Heart left ventricle (tissue), 16 donors: Measurements from ENCODE around the gene NIT2. TPM values are rescaled to one million over a fixed set of nuclear protein-coding genes. Genes with fewer than 3 reads are reported as not detected.

Experiments
- ATAC-seq, 4 donors: fragments of 200-7000 bp; cut with Tn5 transposase; one replicate each; pipeline ENCODE4 v1.9.1; 2020 to 2022; ENCODE audit warnings: moderate library complexity in 4 of 4, mild to moderate bottlenecking in 3 of 4, moderate number of reproducible peaks in 1 of 4
- DNase-seq, 5 donors: peaks; one replicate each; pipeline ENCODE4 v3.0.0-alpha.2; 2020
- H3K27ac ChIP-seq, 12 donors: fragments of 200-600 bp; sonication (generic) in 4 of 12; one replicate each; pipeline versions ENCODE4 v1.5.0 to v1.8.0; 2016 to 2022; ENCODE audit warnings: mild to moderate bottlenecking in 2 of 12
- H3K27me3 ChIP-seq, 9 donors: fragments of 200-600 bp; sonication (generic) in 2 of 9; one replicate each; pipeline versions ENCODE4 v1.5.1 to v1.8.0; 2016 to 2022; ENCODE audit warnings: mild to moderate bottlenecking in 3 of 9
- H3K36me3 ChIP-seq, 9 donors: fragments of 200-600 bp; sonication (generic) in 2 of 9; one replicate each; pipeline versions ENCODE4 v1.5.0 to v1.8.0; 2018 to 2022; ENCODE audit warnings: mild to moderate bottlenecking in 2 of 9
- H3K4me1 ChIP-seq, 12 donors: fragments of 200-600 bp; sonication (generic) in 4 of 12; one replicate each; pipeline versions ENCODE4 v1.5.0 to v1.8.0; 2016 to 2022; ENCODE audit warnings: mild to moderate bottlenecking in 3 of 12
- H3K4me3 ChIP-seq, 12 donors: fragments of 200-600 bp; sonication (generic) in 4 of 12; one replicate each; pipeline versions ENCODE4 v1.5.0 to v1.8.0; 2017 to 2022; ENCODE audit warnings: mild to moderate bottlenecking in 9 of 12, moderate library complexity in 4 of 12
- H3K9me3 ChIP-seq, 12 donors: fragments of 200-600 bp; sonication (generic) in 4 of 12; one replicate each; pipeline versions ENCODE4 v1.5.0 to v1.8.0; 2016 to 2022; ENCODE audit warnings: mild to moderate bottlenecking in 1 of 12
- POLR2A ChIP-seq, 2 donors: fragments of 450-650 bp; IDR thresholded peaks; one replicate each; pipeline ENCODE4 v1.6.1; 2017; ENCODE audit warnings: antibody characterized with exemption in 2 of 2, mild to moderate bottlenecking in 2 of 2, moderate library complexity in 2 of 2
- WGBS, 4 donors: extraction: QIAGEN DNeasy Blood & Tissue Kit in 2 of 4; methylation state at CpG; one replicate each; pipeline versions ENCODE4 v1.1.5 to v1.1.7; 2013 to 2018; 5-methylcytosine and 5-hydroxymethylcytosine counted together
- intact Hi-C, 10 donors: fragments of 100-400 bp; cut with DNase I; formaldehyde crosslinking; loops; one replicate each; pipeline versions ENCODE4 v1.11.1 to v1.14.2; 2022
- long read RNA-seq, 3 donors: library from polyadenylated mRNA; unstranded; transcript quantifications; one replicate each; pipeline ENCODE4 v2.0.0, GENCODE V29; 2020 to 2021
- polyA plus RNA-seq, 2 donors: library from polyadenylated mRNA; stranded (reverse); fragments of 200-250 nt; gene quantifications; one replicate each; pipeline ENCODE4 v1.2.3, GENCODE V29; 2013
- total RNA-seq, 9 donors: library from RNA; depleted of rRNA in 2 of 9; stranded (reverse); fragments of >200 nt in 2 of 9; fragmentation: NEBNext Ultra II Directional in 3 of 9; extraction: Animal tissue kit (Norgen Biotek cat#: 25700) in 3 of 9; gene quantifications; one replicate each; pipeline versions ENCODE4 v1.1.0 to v1.2.4, GENCODE V29; 2016 to 2023
- TF ChIP-seq, protein P1 (sequence below), 12 donors: fragments of 200-600 bp; sonication (generic) in 4 of 12; IDR thresholded peaks; one replicate each; pipeline versions ENCODE4 v1.5.0 to v1.8.0; 2018 to 2022; ENCODE audit warnings: antibody characterized with exemption in 12 of 12, mild to moderate bottlenecking in 5 of 12
- donor health status: ischemic (EF 13 %, LVEDD 7.1; RV severe dilation, severe dysfunction).
- donor health status: healthy with polysubstance abuse.
- donor health status: DM: no; HTN: yes; CAD: no.
- donor health status: DM: no; HTN: no; CAD: no.
- donor health status: ischemic (EF 25% LVEDD 6.9; RV normal size, moderate dysfunction).
- donor health status: ischemic (EF 25% LVEDD 5.7; RV mildly dilated, moderate dysfunction).
- donor health status: healthy.
- donor health status: DM: yes; HTN: yes; CAD: no.
- donor health status: ischemic (EF 35%, LVEDD 5.7; RV mildly dilated, moderate dysfunction).
- donor health status: nonischemic (EF 11% LVEDD 7.7; RV severe dilation, severe dysfunction).
- donor health status: DM: yes; HTN: yes; CAD: no.
- donor health status: PGD.
- donor health status: ischemic (EF 29% LVEDD 5.4; RV normal size, mild dysfunction).
- donor health status: nonischemic (EF 23%, LVEDD 6.1; RV moderate dilation, normal function).

Gene NIT2, protein sequence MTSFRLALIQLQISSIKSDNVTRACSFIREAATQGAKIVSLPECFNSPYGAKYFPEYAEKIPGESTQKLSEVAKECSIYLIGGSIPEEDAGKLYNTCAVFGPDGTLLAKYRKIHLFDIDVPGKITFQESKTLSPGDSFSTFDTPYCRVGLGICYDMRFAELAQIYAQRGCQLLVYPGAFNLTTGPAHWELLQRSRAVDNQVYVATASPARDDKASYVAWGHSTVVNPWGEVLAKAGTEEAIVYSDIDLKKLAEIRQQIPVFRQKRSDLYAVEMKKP
- total RNA-seq = 10 to 100 TPM; 11.6 to 50.9 (median 43.9) TPM
- 10 to 100 TPM; 12.3 to 19.7 TPM for polyA plus RNA-seq
- long read RNA-seq, donor 1, full-length matches to known transcripts = 45 of 56 reads
- long read RNA-seq, donor 1, partial matches to known transcripts = 5 of 56 reads
- long read RNA-seq, donor 1, other reads (novel, unspliced or antisense) = 6 of 56 reads
- long read RNA-seq, donor 2, full-length matches to known transcripts = 49 of 67 reads
- long read RNA-seq, donor 2, partial matches to known transcripts = 2 of 67 reads
- long read RNA-seq, donor 2, other reads (novel, unspliced or antisense) = 16 of 67 reads
- long read RNA-seq, donor 3, full-length matches to known transcripts = 12 of 22 reads
- long read RNA-seq, donor 3, partial matches to known transcripts = 1 of 22 reads
- long read RNA-seq, donor 3, other reads (novel, unspliced or antisense) = 9 of 22 reads

DNA sequence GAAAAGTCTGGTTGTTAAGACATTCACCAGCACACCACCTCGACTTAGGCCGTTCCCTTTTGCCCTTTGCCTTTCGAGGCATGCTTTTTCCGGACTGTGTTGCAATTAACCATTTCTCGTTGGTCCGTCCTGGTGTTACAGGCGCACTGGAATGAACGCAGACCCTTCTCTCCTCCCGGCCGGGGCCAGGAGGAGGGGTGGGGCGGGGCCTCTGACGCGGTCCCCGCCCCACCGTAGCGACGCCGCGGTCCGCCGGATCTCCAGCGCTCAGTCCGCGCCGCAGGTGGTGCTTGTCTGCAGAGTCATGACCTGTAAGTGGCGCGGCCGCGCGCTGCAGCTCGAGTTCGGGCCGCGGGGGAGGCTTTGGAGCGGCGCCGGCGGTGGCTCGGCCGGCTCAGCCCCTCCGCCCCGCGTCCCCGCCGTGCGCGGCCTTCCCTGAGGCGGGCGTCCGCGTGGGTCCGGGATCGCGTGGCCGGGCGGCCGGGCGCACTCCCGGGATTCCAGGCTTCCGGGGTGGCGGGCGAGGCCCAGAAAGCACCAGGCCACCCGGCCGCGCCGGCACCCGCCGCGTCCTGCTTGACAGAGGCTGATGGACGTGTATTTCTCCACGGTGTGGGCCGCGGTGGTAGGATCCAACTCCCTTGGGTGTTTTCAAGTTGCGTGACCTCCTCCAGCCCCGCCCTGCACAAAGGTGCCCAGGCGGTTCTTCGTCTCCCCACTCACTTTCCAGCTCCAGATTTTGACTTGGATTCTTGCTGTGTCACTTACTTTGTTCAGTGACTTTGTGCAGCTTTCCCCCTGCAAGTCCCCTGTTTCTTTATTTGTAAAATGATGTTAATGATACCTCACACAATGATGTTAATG, at the start of gene NIT2:
Gene NIT2 (plus strand): TSS at position 270 of the 864 bp plus-strand sequence. CDS start 35 bp downstream, at position 305.
- H3K4me3 ChIP-seq = peak within 1 kb of the TSS; percentile 57 to 80 (median 68)
- DNase-seq (peak; percentile 87 to 93 (median 92)), ATAC-seq (peak; percentile 80 to 98 (median 98))
- peaks cover 0 to 20% (median 8%) of the 10 kb centered on the region in 12 donors for H3K4me1 ChIP-seq
- H3K27ac ChIP-seq = peak within 1 kb of the TSS; percentile 35 to 86 (median 82)
- WGBS, 4 donors = 0 to 1% (median 1%) methylated on average over 19 to 77 of the region's 77 CpGs
- H3K36me3 ChIP-seq = peaks cover 0 to 13% (median 7%) of the 10 kb centered on the region in 9 donors
- H3K9me3 ChIP-seq = no peaks in the 10 kb centered on the region
- H3K27me3 ChIP-seq = no peaks in the 10 kb centered on the region
- TF ChIP-seq, protein P1, sequence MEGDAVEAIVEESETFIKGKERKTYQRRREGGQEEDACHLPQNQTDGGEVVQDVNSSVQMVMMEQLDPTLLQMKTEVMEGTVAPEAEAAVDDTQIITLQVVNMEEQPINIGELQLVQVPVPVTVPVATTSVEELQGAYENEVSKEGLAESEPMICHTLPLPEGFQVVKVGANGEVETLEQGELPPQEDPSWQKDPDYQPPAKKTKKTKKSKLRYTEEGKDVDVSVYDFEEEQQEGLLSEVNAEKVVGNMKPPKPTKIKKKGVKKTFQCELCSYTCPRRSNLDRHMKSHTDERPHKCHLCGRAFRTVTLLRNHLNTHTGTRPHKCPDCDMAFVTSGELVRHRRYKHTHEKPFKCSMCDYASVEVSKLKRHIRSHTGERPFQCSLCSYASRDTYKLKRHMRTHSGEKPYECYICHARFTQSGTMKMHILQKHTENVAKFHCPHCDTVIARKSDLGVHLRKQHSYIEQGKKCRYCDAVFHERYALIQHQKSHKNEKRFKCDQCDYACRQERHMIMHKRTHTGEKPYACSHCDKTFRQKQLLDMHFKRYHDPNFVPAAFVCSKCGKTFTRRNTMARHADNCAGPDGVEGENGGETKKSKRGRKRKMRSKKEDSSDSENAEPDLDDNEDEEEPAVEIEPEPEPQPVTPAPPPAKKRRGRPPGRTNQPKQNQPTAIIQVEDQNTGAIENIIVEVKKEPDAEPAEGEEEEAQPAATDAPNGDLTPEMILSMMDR (IDR thresholded peaks at IDR 0.05) = peak in 1 of 12 donors; percentile 16
- TF ChIP-seq POLR2A (IDR thresholded peaks at IDR 0.05) = peak in 1 of 2 donors; percentile 72
- intact Hi-C loops = loop anchor here in 3 of 10 donors (2.0 to 10.0 kb wide), 4 partner anchors 50 to 74 kb away; partner anchors contain the start of genes LNP1 (in 2 of the 3), TOMM70 (in 2 of the 3) and TBC1D23 (in 1 of the 3)

- H3K36me3 ChIP-seq = peaks cover 0 to 91% (median 60%) of the 10 kb centered on the region in 9 donors
- H3K27ac ChIP-seq = no peak overlapping the region
- ATAC-seq (no peak), DNase-seq (no peak)
- no peak overlapping the region for H3K4me3 ChIP-seq
- H3K27me3 ChIP-seq = no peaks in the 10 kb centered on the region
- TF ChIP-seq, protein P1 (IDR thresholded peaks at IDR 0.05) = no peak
- no peak for TF ChIP-seq POLR2A (IDR thresholded peaks at IDR 0.05)
- H3K9me3 ChIP-seq = no peaks in the 10 kb centered on the region
- peaks cover 0 to 7% (median 0%) of the 10 kb centered on the region in 12 donors for H3K4me1 ChIP-seq
- intact Hi-C loops = no loop called here
Measured at GRCh38 chr3:100288288-100288894, 46.2 kb upstream of the NIT2 start.

DNA sequence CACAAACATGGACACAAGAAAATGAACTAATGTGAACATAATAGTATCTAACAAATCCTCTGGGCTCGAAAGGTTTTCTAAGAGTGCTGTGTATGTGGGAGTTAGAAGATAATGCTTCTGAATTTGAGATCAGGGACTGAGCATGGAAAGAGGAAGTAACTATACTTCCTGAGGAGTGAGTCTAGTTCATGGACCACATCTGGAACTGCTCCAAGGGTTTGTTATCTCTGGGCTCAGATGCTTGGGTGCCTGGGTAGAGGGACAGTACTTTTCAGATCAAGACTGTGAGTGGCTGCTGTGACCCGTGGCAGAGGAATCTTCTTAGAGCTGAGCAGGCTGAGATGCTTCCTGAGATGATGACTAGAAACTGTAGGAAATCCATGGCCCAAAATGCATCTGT, 45.2 kb upstream of the NIT2 start:
- WGBS, 4 donors = 27 to 39% (median 31%) methylated on average over 2 of the region's 2 CpGs
- DNase-seq (no peak), ATAC-seq (peak in 1 of 4 donors; percentile 22)
- TF ChIP-seq, protein P1 (IDR thresholded peaks at IDR 0.05) = no peak
- no peak for TF ChIP-seq POLR2A (IDR thresholded peaks at IDR 0.05)
- Histone ChIP-seq H3K4me3 (no peak overlapping the region), H3K27me3 (no peaks in the 10 kb centered on the region), H3K27ac (no peak overlapping the region), H3K36me3 (peaks cover 0 to 89% (median 61%) of the 10 kb centered on the region in 9 donors), H3K4me1 (peaks cover 0 to 7% (median 0%) of the 10 kb centered on the region in 12 donors), H3K9me3 (no peaks in the 10 kb centered on the region)
- intact Hi-C loops = no loop called here
